Activated naive CD4-positive, alpha-beta T cell treated with anti-CD3 and anti-CD28 coated beads, Interleukin-2, amount 50 U/mL, for 72 hours (primary cell): Measurements from ENCODE around the gene SATL1. TPM values are rescaled to one million over a fixed set of nuclear protein-coding genes. Genes with fewer than 3 reads are reported as not detected.
A peak's percentile ranks its signal among the peaks of the same experiment; 100 is the strongest.
"Not testable (repeated sequence)": the region's sequence is repeated elsewhere in the genome, so short reads cannot be mapped to it uniquely, and the experiment has no call there.

Source experiments
- ATAC-seq, 2 donors: fragments of 150-1000 bp; cut with Tn5 transposase; 2 replicates each; pipeline ENCODE4 v1.10.0; 2021; ENCODE audit warnings: mild to moderate bottlenecking in 2 of 2, moderate library complexity in 2 of 2
- DNase-seq, 2 donors: peaks; one replicate each; pipeline ENCODE4 v3.0.0; 2021 to 2022; ENCODE audit warnings: low spot score in 2 of 2
- H3K27ac Mint-ChIP-seq, 2 donors: one replicate each; pipeline ENCODE4 v1.8.0; 2022; ENCODE audit warnings: mild to moderate bottlenecking in 2 of 2, mixed read lengths in 2 of 2
- H3K36me3 Mint-ChIP-seq, 2 donors: one replicate each; pipeline ENCODE4 v1.8.0; 2022; ENCODE audit warnings: mixed read lengths in 2 of 2
- H3K9me3 Mint-ChIP-seq, 2 donors: one replicate each; pipeline ENCODE4 v1.8.0; 2022; ENCODE audit warnings: mixed read lengths in 2 of 2
- total RNA-seq, 2 donors: library from RNA; stranded (reverse); gene quantifications; one replicate each; pipeline ENCODE4 v1.2.3, GENCODE V29; 2022

The SATL1 gene
- total RNA-seq, 2 donors from 2014 or later = not detected

DNA sequence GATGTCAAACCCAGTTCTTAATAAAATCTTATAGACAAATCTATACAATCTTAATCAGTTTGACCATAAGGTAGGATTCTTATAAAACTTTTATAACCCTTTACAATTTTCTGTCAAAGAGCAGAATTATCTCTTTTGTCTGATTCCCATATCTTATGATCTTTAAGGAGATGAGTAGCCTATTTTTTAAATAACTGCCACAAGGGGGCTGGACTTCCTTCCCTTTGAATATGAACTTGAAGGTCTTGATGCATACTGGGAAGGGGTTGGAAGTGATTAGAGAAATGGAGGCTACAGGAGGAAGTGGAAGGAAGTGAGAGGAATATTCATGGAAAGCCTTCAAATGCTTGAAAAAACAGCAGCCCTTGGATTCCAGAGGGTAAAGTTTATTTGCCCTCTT, 128.8 kb downstream of the SATL1 start:
- DNase-seq = no peak
- H3K9me3 Mint-ChIP-seq = no peaks in the 10 kb centered on the region

DNA sequence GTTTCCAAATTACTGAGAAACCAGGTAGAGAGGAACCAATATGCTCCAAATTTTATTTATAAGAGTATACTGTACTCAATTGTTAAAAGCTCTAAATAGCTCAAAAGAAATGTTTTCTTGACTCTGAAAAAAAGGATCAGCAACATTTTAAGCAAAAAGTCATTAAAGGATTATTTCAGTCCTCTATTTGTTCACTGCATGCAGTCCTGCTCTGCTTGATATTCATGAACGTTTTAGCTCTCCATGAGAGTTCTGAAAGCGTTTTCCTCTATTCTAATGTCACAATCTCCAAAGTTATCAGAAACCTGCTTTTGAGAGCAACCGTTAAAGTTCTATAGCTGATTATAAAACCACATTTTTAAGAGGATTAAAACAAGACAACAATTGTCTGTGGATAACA, 129.4 kb downstream of the SATL1 start:
- no peaks in the 10 kb centered on the region for H3K36me3 Mint-ChIP-seq
- no peak overlapping the region for H3K27ac Mint-ChIP-seq
- no peaks in the 10 kb centered on the region for H3K9me3 Mint-ChIP-seq
- ATAC-seq (no peak), DNase-seq (no peak)

More for the DNA sequence above, 128.8 kb downstream of the SATL1 start:
- H3K36me3 Mint-ChIP-seq = no peaks in the 10 kb centered on the region
- no peak overlapping the region for H3K27ac Mint-ChIP-seq
- ATAC-seq = no peak

DNA sequence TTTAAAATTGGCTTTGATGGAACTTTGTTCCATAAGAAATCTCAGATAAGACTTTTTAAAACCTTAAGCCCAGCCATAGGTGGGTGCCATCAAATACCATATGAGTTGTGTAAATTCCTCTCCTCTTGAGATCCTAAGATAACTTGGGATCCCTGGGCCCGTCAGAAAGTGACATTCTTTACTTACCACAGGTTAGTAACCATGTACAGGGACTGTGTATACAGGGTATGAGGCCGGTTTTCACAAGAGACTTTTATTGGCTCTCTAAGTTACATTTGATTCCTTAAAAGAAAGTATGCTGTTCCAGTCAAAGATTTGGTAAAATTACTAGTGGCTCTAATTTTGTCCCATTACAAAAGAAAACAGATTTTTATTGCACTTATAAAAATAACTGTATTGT, 129.8 kb downstream of the SATL1 start:
- H3K9me3 Mint-ChIP-seq = no peaks in the 10 kb centered on the region

GRCh38 chrX:85112293-85112692, 131.3 kb downstream of the SATL1 start:
- H3K9me3 Mint-ChIP-seq = no peaks in the 10 kb centered on the region
- no peak overlapping the region for H3K27ac Mint-ChIP-seq
- ATAC-seq = no peak
- DNase-seq = no peak
- H3K36me3 Mint-ChIP-seq = no peaks in the 10 kb centered on the region

More for the DNA sequence above, 129.8 kb downstream of the SATL1 start:
- DNase-seq (no peak), ATAC-seq (no peak)
- Mint-ChIP-seq H3K36me3 (no peaks in the 10 kb centered on the region), H3K27ac (no peak overlapping the region)

- Mint-ChIP-seq H3K36me3 (no peaks in the 10 kb centered on the region), H3K9me3 (no peaks in the 10 kb centered on the region), H3K27ac (no peak overlapping the region)
- ATAC-seq (no peak), DNase-seq (no peak)
Measured at GRCh38 chrX:85111347-85111746, 132.2 kb downstream of the SATL1 start.

DNA sequence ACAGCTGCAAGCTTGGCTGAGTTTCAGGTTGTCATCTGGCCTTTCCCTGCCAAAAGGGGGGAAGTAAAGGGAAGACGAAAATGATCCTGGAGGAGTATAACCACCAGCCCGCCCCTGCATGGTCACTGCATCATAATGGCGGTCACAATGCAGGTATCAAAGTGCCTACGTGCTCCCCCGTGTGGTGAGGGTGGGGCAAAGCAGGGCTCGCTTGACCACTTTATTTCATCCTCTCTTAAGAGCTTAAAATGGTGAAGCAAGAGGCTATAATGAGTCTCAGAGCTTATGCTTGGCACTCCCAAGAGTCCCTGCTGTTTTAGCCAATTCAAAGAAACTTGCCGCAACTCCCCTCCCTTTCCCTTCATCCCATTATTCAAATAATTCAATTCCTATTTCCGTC, 134.3 kb downstream of the SATL1 start:
- ATAC-seq (no peak), DNase-seq (no peak)
- no peaks in the 10 kb centered on the region for H3K36me3 Mint-ChIP-seq
- no peak overlapping the region for H3K27ac Mint-ChIP-seq
- no peaks in the 10 kb centered on the region for H3K9me3 Mint-ChIP-seq

DNA sequence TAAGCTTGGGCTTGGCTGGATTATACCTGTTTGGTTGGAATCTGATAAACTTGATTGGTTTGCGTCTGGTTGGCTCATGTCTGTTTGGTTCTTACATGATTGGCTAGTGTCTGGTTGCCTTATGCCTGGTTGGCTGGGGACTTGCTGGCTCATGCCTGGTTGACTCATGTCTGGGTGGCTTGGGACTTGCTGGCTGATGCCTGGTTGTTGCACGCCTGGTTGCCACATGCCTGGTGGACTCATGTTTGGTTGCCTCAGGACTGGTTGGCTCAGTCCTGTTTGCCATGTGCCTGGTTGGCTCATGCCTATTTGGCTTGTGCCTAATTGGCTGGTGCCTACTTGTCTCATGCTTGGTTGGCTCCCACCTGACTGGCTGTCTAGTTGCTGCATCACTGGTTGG, 135.4 kb downstream of the SATL1 start:
- H3K9me3 Mint-ChIP-seq = no peaks in the 10 kb centered on the region
- DNase-seq (no peak), ATAC-seq (no peak)
- H3K36me3 Mint-ChIP-seq = no peaks in the 10 kb centered on the region
- H3K27ac Mint-ChIP-seq = no peak overlapping the region

- ATAC-seq = no peak
- Mint-ChIP-seq H3K36me3 (no peaks in the 10 kb centered on the region), H3K27ac (no peak overlapping the region), H3K9me3 (no peaks in the 10 kb centered on the region)
- no peak for DNase-seq
Measured at GRCh38 chrX:85107407-85107806, 136.2 kb downstream of the SATL1 start.

DNA sequence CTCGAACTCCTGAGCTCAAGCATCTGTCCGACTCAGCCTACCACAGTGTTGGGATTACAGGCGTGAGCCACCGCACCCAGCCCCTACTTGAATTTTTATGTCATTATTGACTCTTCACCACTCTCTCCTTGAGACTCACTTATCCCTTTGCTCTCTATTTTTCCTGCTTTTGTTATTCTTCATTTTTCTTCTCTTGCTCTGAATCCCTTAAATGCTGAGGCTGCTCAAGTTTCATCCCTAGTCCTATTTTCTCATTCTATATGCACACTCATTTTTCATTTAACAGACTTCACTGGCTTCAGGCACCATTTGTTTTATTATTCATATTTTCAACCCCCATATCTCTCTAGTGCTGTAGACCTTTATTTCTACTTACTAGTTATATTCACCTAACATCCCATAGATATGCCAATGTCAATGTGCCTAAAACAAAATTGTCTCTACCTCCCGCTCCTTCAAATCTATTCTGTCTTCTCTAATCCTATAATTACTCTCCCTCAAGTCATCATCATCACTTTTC, 154.2 kb downstream of the SATL1 start:
- DNase-seq (no peak), ATAC-seq (no peak)
- no peaks in the 10 kb centered on the region for H3K9me3 Mint-ChIP-seq
- no peak overlapping the region for H3K27ac Mint-ChIP-seq
- peaks cover 10 to 18% of the 10 kb centered on the region in 2 donors for H3K36me3 Mint-ChIP-seq

DNA sequence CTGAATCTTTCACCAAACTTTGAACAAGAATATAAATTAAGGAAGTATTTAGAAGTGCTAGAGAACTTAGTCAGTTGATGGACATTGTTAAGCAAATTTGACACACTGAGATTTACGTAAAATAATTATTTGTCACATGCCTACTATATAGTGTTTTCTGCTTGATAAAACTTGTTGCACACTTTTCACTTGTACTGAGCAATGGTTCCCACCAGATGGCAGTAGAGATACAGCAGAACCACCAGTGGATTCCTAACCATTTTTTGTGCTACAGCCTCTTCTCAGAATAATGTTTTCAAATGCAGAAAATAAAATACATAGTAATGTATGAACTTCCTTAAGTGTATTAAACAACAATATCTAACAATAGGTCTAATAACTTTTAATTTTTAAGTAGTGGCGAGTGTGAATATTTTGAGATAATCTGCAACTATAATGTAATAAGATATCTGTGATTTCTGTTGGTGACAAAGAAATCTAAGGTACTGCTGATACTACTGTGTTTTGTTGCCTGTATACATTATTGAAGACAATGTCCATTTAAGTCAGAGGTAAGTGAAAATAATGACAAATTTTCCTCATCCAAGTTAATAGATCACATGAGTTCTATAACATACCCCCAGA, 158.7 kb downstream of the SATL1 start:
- DNase-seq = peak in 1 of 2 donors; percentile 3

DNA sequence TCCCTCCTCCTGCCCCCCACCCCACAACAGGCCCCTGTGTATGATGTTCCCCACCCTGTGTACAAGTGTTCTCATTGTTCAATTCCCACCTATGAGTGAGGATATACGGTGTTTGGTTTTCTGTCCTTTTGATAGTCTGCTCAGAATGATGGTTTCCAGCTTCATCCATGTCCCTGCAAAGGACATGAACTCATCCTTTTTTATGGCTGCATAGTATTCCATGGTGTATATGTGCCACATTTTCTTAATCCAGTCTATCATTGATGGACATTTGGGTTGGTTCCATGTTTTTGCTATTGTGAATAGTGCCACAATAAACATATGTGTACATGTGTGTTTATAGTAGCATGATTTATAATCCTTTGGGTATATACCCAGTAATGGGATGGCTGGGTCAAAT, 166.3 kb downstream of the SATL1 start:
- not testable (repeated sequence) for H3K36me3 Mint-ChIP-seq, ATAC-seq, DNase-seq, H3K9me3 Mint-ChIP-seq, H3K27ac Mint-ChIP-seq

More for the DNA sequence above, 158.7 kb downstream of the SATL1 start:
- no peak for ATAC-seq
- Mint-ChIP-seq H3K9me3 (no peaks in the 10 kb centered on the region), H3K36me3 (peaks cover 10 to 18% of the 10 kb centered on the region in 2 donors), H3K27ac (no peak overlapping the region)

GRCh38 chrX:85065512-85066198, 177.9 kb downstream of the SATL1 start:
- DNase-seq (no peak), ATAC-seq (no peak)
- peaks cover 10 to 20% of the 10 kb centered on the region in 2 donors for H3K36me3 Mint-ChIP-seq
- no peak overlapping the region for H3K27ac Mint-ChIP-seq
- peaks cover 0 to 4% of the 10 kb centered on the region in 2 donors for H3K9me3 Mint-ChIP-seq

GRCh38 chrX:85052636-85053343, 190.8 kb downstream of the SATL1 start:
- no peaks in the 10 kb centered on the region for H3K36me3 Mint-ChIP-seq
- H3K9me3 Mint-ChIP-seq = no peaks in the 10 kb centered on the region
- H3K27ac Mint-ChIP-seq = peak overlapping the region in 1 of 2 donors; percentile 24
- peak; percentile 64 to 81 for ATAC-seq
- no peak for DNase-seq

DNA sequence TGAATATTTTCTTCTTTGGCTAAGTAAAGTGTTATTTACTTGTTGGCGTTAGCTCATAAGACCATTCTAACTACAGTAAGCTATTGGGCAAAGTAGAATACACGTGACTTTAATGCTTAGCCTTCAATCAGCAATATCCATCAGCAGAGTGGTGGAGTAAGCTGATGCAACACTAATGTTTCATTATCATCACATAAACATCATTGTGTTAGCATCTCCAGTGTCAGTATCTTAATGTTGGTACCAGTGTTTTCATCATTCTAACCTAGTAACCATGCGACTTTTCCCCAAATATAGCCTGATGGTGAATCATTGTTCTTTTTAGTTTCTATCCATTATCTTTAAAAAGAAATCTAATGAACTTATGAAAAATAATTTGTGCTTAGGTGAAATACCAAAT, 191.4 kb downstream of the SATL1 start:
- H3K27ac Mint-ChIP-seq = no peak overlapping the region
- no peaks in the 10 kb centered on the region for H3K36me3 Mint-ChIP-seq
- H3K9me3 Mint-ChIP-seq = no peaks in the 10 kb centered on the region
- ATAC-seq (peak in 1 of 2 donors; percentile 73), DNase-seq (no peak)

GRCh38 chrX:85051627-85052026, 192.0 kb downstream of the SATL1 start:
- DNase-seq = no peak
- H3K27ac Mint-ChIP-seq = no peak overlapping the region
- ATAC-seq = no peak
- no peaks in the 10 kb centered on the region for H3K9me3 Mint-ChIP-seq
- H3K36me3 Mint-ChIP-seq = no peaks in the 10 kb centered on the region
